K562 (cell line): ENCODE measurements around the gene CD52. TPM values are rescaled to one million over a fixed set of nuclear protein-coding genes. Genes with fewer than 3 reads are reported as not detected.

Source experiments
- BCLAF1 ChIP-seq, 2 experiments: fragments of 450-650 bp in 1 of 2; IDR thresholded peaks; 2 replicates each; pipeline ENCODE4 v1.6.1; 2011 to 2017; ENCODE audit warnings: low read depth in 2 of 2, antibody characterized with exemption in 1 of 2, borderline replicate concordance in 1 of 2, low read length in 1 of 2, mild to moderate bottlenecking in 1 of 2, mixed read lengths in 1 of 2; ENCODE audit not compliant: control insufficient read depth in 1 of 2
- BMI1 ChIP-seq: fragments of 150-350 bp; IDR thresholded peaks from 2 replicates; pipeline ENCODE4 v1.6.1; 2014; ENCODE audit warnings: low read length
- CBFA2T3 ChIP-seq: fragments of 450-650 bp; IDR thresholded peaks from 2 replicates; pipeline ENCODE4 v1.6.1; 2017
- CTCFL ChIP-seq: IDR thresholded peaks from 2 replicates; pipeline ENCODE4 v1.6.1; 2011; ENCODE audit warnings: borderline replicate concordance, low read depth, mild to moderate bottlenecking, moderate library complexity, low read length; ENCODE audit not compliant: insufficient read depth, poor library complexity, severe bottlenecking
- DIDO1 ChIP-seq: fragments of 450-650 bp; IDR thresholded peaks from 2 replicates; pipeline ENCODE4 v1.6.1; 2016; ENCODE audit warnings: low read depth, missing biosample characterization, missing genetic modification characterization
- ELF1 ChIP-seq: fragments of 200-800 bp; sonication (Bioruptor generic); IDR thresholded peaks from 2 replicates; pipeline ENCODE4 v1.6.1; 2016; ENCODE audit warnings: missing genetic modification characterization, missing compliant biosample characterization
- FOXP1 ChIP-seq: sonication (generic); formaldehyde crosslinking; IDR thresholded peaks from 2 replicates; pipeline ENCODE4 v1.8.0; 2022; ENCODE audit warnings: mild to moderate bottlenecking, missing genetic modification reagents
- GABPA ChIP-seq: fragments of 200-800 bp; sonication (Bioruptor generic); conservative IDR thresholded peaks from 2 replicates; pipeline ENCODE4 v1.6.1; 2016; ENCODE audit warnings: low read depth, missing genetic modification characterization, missing compliant biosample characterization
- GTF2E2 ChIP-seq: fragments of 200-800 bp; sonication (Bioruptor generic); IDR thresholded peaks from 2 replicates; pipeline ENCODE4 v1.6.1; 2016; ENCODE audit warnings: missing genetic modification characterization, missing compliant biosample characterization
- IFI16 ChIP-seq: fragments of 250-450 bp; sonication (Bioruptor Pico); IDR thresholded peaks from 2 replicates; pipeline ENCODE4 v2.1.2; 2022; ENCODE audit warnings: mild to moderate bottlenecking, inconsistent platforms
- JUNB ChIP-seq: fragments of 450-650 bp; formaldehyde crosslinking; conservative IDR thresholded peaks from 2 replicates; pipeline ENCODE4 v1.4.0; 2020; ENCODE audit warnings: mild to moderate bottlenecking
- KAT8 ChIP-seq: fragments of 450-650 bp; IDR thresholded peaks from 2 replicates; pipeline ENCODE4 v1.6.1; 2016; ENCODE audit warnings: low read depth, mild to moderate bottlenecking
- MYNN ChIP-seq, 2 experiments: sonication (generic); formaldehyde crosslinking in 1 of 2; IDR thresholded peaks; 2 replicates each; pipeline versions ENCODE4 v1.5.0 to v1.6.1; 2016 to 2020; ENCODE audit warnings: antibody characterized with exemption in 1 of 2, missing genetic modification reagents in 1 of 2
- NR2C1 ChIP-seq, 2 experiments: fragments of 450-650 bp; IDR thresholded peaks; 2 replicates each; pipeline ENCODE4 v1.6.1; 2017; ENCODE audit warnings: mild to moderate bottlenecking in 2 of 2, antibody characterized with exemption in 1 of 2, inconsistent platforms in 1 of 2, missing compliant biosample characterization in 1 of 2, missing genetic modification characterization in 1 of 2
- PTRF ChIP-seq: fragments of 450-650 bp; IDR thresholded peaks from 2 replicates; pipeline ENCODE4 v1.6.1; 2016; ENCODE audit warnings: mild to moderate bottlenecking, missing genetic modification characterization, missing compliant biosample characterization
- SOX6 ChIP-seq: fragments of 450-650 bp; IDR thresholded peaks from 2 replicates; pipeline ENCODE4 v1.6.1; 2014; ENCODE audit warnings: mild to moderate bottlenecking
- SRSF3 ChIP-seq: fragments of 200-400 bp; formaldehyde crosslinking; IDR thresholded peaks from 2 replicates; pipeline ENCODE4 v1.6.1; 2016; ENCODE audit warnings: mild to moderate bottlenecking, low read length, moderate library complexity; ENCODE audit not compliant: insufficient read depth
- TARDBP ChIP-seq: fragments of 450-650 bp; IDR thresholded peaks from 2 replicates; pipeline ENCODE4 v1.6.1; 2016
- TGIF2 ChIP-seq: sonication (generic); formaldehyde crosslinking; IDR thresholded peaks from 2 replicates; pipeline ENCODE4 v1.8.1; 2022; ENCODE audit warnings: mild to moderate bottlenecking, missing genetic modification reagents, moderate library complexity
- XRCC5 ChIP-seq: fragments of 200-400 bp; formaldehyde crosslinking; IDR thresholded peaks from 2 replicates; pipeline ENCODE4 v1.6.1; 2017; ENCODE audit warnings: low read depth, mild to moderate bottlenecking, low read length
- ZC3H8 ChIP-seq: fragments of 450-650 bp; IDR thresholded peaks from 2 replicates; pipeline ENCODE4 v1.6.1; 2017
- ZNF197 ChIP-seq: fragments of 200-800 bp; sonication (Bioruptor generic); IDR thresholded peaks from 2 replicates; pipeline ENCODE4 v1.6.1; 2016; ENCODE audit warnings: low read depth, missing genetic modification characterization, missing compliant biosample characterization
- ZNF217 ChIP-seq: sonication (generic); formaldehyde crosslinking; IDR thresholded peaks from 2 replicates; pipeline ENCODE4 v1.8.0; 2022; ENCODE audit warnings: mild to moderate bottlenecking, missing genetic modification reagents
- ZNF507 ChIP-seq: conservative IDR thresholded peaks from 2 replicates; pipeline ENCODE4 v1.6.1; 2017; ENCODE audit warnings: missing genetic modification characterization, missing compliant biosample characterization
- ZNF583 ChIP-seq: fragments of 250-450 bp; sonication (Bioruptor Pico); IDR thresholded peaks from 2 replicates; pipeline ENCODE4 v1.4.0; 2020
- polyA plus RNA-seq, 8 experiments: library from polyadenylated mRNA; depleted of rRNA in 4 of 8; stranded (reverse) in 5 of 8; unstranded in 3 of 8; fragments of >200 nt; fragmentation: Nextera tagmentation in 2 of 8; fragmentation: Illumina TruSeq in 1 of 8; extraction: Ambion mirVana in 2 of 8; extraction: Trizol in 1 of 8; gene quantifications; 2 replicates each; pipeline versions ENCODE4 v1.2.1 to v1.2.3, GENCODE V29; 2011 to 2014; ENCODE audit warnings: inconsistent platforms in 1 of 8, missing spikeins in 1 of 8
- total RNA-seq, 7 experiments: library from RNA; depleted of rRNA in 6 of 7; stranded (reverse); fragments of >200 nt in 6 of 7; fragmentation: Illumina TruSeq in 2 of 7; extraction: Trizol in 2 of 7; gene quantifications; 2 replicates each; pipeline versions ENCODE4 v1.2.1 to v1.2.3, GENCODE V29; 2011 to 2021; ENCODE audit warnings: low replicate concordance in 1 of 7

Gene CD52
- total and polyA plus RNA-seq, 9 of the 15 experiments (the other 6 are each of a cell fraction or from before 2014, with no cell fraction given), result 34.9 to 488 (median 173) TPM

- no peak for TF ChIP-seq BCLAF1 (IDR thresholded peaks at IDR 0.05; ENCODE audit: borderline replicate concordance in 1 of 2, control insufficient read depth in 1 of 2, low read depth in 2 of 2, low read length in 1 of 2)
- TF ChIP-seq NR2C1 (IDR thresholded peaks at IDR 0.05), result peak; percentile 77; the same call in 1 of the 2 replicates
- peak; percentile 93 for TF ChIP-seq NR2C1 (tag; IDR thresholded peaks at IDR 0.05)
- TF ChIP-seq JUNB (CRISPR knock-in tag), result no peak
- TF ChIP-seq SOX6, result peak; percentile 82
- no peak for TF ChIP-seq IFI16 (CRISPR knock-in tag)
- TF ChIP-seq GTF2E2, result no peak
- no peak for TF ChIP-seq PTRF (tag)
- peak; percentile 47; the same call in 1 of the 2 replicates for TF ChIP-seq XRCC5
- peak; percentile 79 for TF ChIP-seq MYNN (IDR thresholded peaks at IDR 0.05)
- no peak for TF ChIP-seq MYNN (CRISPR knock-in tag; IDR thresholded peaks at IDR 0.05)
- no peak for TF ChIP-seq ZNF197 (CRISPR knock-in tag)
- TF ChIP-seq FOXP1 (CRISPR knock-in tag), result no peak
- TF ChIP-seq TGIF2, result no peak
- TF ChIP-seq DIDO1 (tag), result no peak
- TF ChIP-seq ZNF507, result no peak
- TF ChIP-seq KAT8, result no peak
- no peak for TF ChIP-seq CTCFL
- TF ChIP-seq SRSF3, result no peak
- TF ChIP-seq ZNF217 (CRISPR knock-in tag), result no peak
- no peak for TF ChIP-seq BMI1
- TF ChIP-seq ELF1 (tag), result no peak
- 0 out of 2 replicates have a peak, but pooled peaks have one; percentile 37 for TF ChIP-seq GABPA (tag)
- no peak for TF ChIP-seq TARDBP
- no peak for TF ChIP-seq ZC3H8
- peak; percentile 99 for TF ChIP-seq CBFA2T3
- peak; percentile 73 for TF ChIP-seq ZNF583 (CRISPR knock-in tag)
Observed at GRCh38 chr1:26287033-26287711, 30.6 kb upstream of the CD52 start (continued).
